ENCODE measurements around the gene PARD3. TPM values are rescaled to one million over a fixed set of nuclear protein-coding genes. Genes with fewer than 3 reads are reported as not detected.

Gene PARD3
- total and polyA plus RNA-seq, 10 of the 15 experiments (the other 5 are each of a cell fraction or from before 2014, with no cell fraction given): 2.6 to 43.1 (median 13.9) TPM

DNA sequence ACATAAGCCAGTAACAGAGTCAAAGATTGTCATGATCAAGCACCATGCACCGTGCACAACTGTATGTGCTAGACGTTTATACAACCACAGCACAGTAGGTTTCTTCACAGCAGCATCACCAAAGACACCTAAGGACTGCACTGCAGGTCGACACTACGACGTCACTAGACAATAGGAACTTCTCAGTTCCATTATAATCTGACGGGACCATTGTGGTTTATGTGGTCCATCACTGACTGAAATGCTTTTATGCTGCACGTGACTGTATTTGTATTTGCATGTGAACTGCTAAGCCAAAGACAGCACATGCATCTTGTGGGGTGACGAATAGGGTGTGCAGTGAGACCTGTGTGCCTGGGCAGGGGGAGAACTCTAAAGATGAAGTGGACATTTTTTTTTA lies 164.9 kb downstream of the PARD3 start (continued):
- TF ChIP-seq, protein P1, sequence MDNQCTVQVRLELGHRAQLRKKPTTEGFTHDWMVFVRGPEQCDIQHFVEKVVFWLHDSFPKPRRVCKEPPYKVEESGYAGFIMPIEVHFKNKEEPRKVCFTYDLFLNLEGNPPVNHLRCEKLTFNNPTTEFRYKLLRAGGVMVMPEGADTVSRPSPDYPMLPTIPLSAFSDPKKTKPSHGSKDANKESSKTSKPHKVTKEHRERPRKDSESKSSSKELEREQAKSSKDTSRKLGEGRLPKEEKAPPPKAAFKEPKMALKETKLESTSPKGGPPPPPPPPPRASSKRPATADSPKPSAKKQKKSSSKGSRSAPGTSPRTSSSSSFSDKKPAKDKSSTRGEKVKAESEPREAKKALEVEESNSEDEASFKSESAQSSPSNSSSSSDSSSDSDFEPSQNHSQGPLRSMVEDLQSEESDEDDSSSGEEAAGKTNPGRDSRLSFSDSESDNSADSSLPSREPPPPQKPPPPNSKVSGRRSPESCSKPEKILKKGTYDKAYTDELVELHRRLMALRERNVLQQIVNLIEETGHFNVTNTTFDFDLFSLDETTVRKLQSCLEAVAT (IDR thresholded peaks at IDR 0.05): peak; percentile 68; the same call in 1 of the 2 replicates
- TF ChIP-seq BMI1 (IDR thresholded peaks at IDR 0.05; ENCODE audit: borderline replicate concordance) (no peak), E2F4 (IDR thresholded peaks at IDR 0.05; ENCODE audit: low read depth, low read length) (no peak), BCLAF1 (IDR thresholded peaks at IDR 0.05) (no peak), NFYA (IDR thresholded peaks at IDR 0.05; ENCODE audit: borderline replicate concordance, low read depth, low read length) (no peak), ZNF622 (IDR thresholded peaks at IDR 0.05) (no peak), CUX1 (IDR thresholded peaks at IDR 0.05; ENCODE audit: insufficient replicate concordance, low read depth, low read length) (no peak)

All from GM12878 (cell line).